GM23338 (cell line): ENCODE data around the gene HDGFL2.

Experiments used
- CREB1 ChIP-seq: fragments of 250-450 bp; sonication (Bioruptor Pico); IDR thresholded peaks from 2 replicates; pipeline ENCODE4 v1.5.0; 2020; ENCODE audit warnings: low read depth, mild to moderate bottlenecking, moderate library complexity
- CTCF ChIP-seq, 2 experiments: fragments of 200-600 bp in 1 of 2; sonication (generic) in 1 of 2; conservative IDR thresholded peaks; 2 replicates each; pipeline versions ENCODE4 v1.5.1 to v1.6.1; 2016 to 2017; ENCODE audit warnings: antibody characterized with exemption in 2 of 2, low read depth in 2 of 2, mild to moderate bottlenecking in 2 of 2, moderate library complexity in 1 of 2
- ETS1 ChIP-seq: IDR thresholded peaks from 2 replicates; pipeline ENCODE4 v1.6.1; 2016; ENCODE audit warnings: antibody characterized with exemption
- EZH2 ChIP-seq: fragments of 200-600 bp; sonication (generic); IDR thresholded peaks from one replicate; pipeline ENCODE4 v1.8.0; 2017; ENCODE audit warnings: antibody characterized with exemption, mild to moderate bottlenecking, low read depth; ENCODE audit not compliant: unreplicated experiment
- EZH2phosphoT487 ChIP-seq: fragments of 200-600 bp; sonication (generic); IDR thresholded peaks from one replicate; pipeline ENCODE4 v1.8.1; 2018; ENCODE audit warnings: antibody characterized with exemption; ENCODE audit not compliant: unreplicated experiment
- POLR2AphosphoS5 ChIP-seq: IDR thresholded peaks from 2 replicates; pipeline ENCODE4 v1.6.1; 2016; ENCODE audit warnings: antibody characterized with exemption, low read depth
- REST ChIP-seq: IDR thresholded peaks from one replicate; pipeline ENCODE4 v1.6.1; 2018; ENCODE audit warnings: antibody characterized with exemption; ENCODE audit not compliant: unreplicated experiment
- STAT1 ChIP-seq: IDR thresholded peaks from one replicate; pipeline ENCODE4 v1.6.1; 2016; ENCODE audit warnings: antibody characterized with exemption; ENCODE audit not compliant: unreplicated experiment
- ZNF331 ChIP-seq: fragments of 250-450 bp; sonication (Bioruptor Pico); IDR thresholded peaks from 2 replicates; pipeline ENCODE4 v1.5.0; 2020; ENCODE audit warnings: low read depth, mild to moderate bottlenecking, moderate library complexity
- ZNF462 ChIP-seq: fragments of 250-450 bp; sonication (Bioruptor Pico); IDR thresholded peaks from 2 replicates; pipeline ENCODE4 v1.5.0; 2020; ENCODE audit warnings: mild to moderate bottlenecking, moderate library complexity

- no peak for TF ChIP-seq CTCF (conservative IDR thresholded peaks at IDR 0.05; ENCODE audit: low read depth in 2 of 2)
- no peak for TF ChIP-seq REST
- TF ChIP-seq EZH2phosphoT487, result no peak
- no peak for TF ChIP-seq STAT1
- no peak for TF ChIP-seq EZH2
- no peak for TF ChIP-seq POLR2AphosphoS5
- TF ChIP-seq ZNF462 (CRISPR knock-in tag), result no peak
- no peak for TF ChIP-seq CREB1 (CRISPR knock-in tag)
- no peak for TF ChIP-seq ETS1
- TF ChIP-seq ZNF331 (CRISPR knock-in tag), result no peak
Measured at GRCh38 chr19:4550479-4551050, 78.5 kb downstream of the HDGFL2 start.
